NCI-H82 treated with DMSO at 0.1 percent for 48 hours (cell line): ENCODE measurements around the gene TMEM51.

ENCODE experiments used
- DNase-seq: peaks from one replicate; lab custom pipeline; 2025; ENCODE audit not compliant: unreplicated experiment; lab: John Stamatoyannopoulos, UW

The TMEM51 gene

GRCh38 chr1:15195420-15196052, 42.0 kb downstream of the TMEM51 start:
- DNase-seq: no peak

GRCh38 chr1:15196069-15196468, 42.5 kb downstream of the TMEM51 start:
- no peak for DNase-seq

- DNase-seq: no peak
Measured at GRCh38 chr1:15196807-15197530, 43.4 kb downstream of the TMEM51 start.

GRCh38 chr1:15197591-15198447, 44.3 kb downstream of the TMEM51 start:
- DNase-seq: no peak

GRCh38 chr1:15198684-15199083, 45.1 kb downstream of the TMEM51 start:
- DNase-seq: no peak

GRCh38 chr1:15201221-15201620, 47.7 kb downstream of the TMEM51 start:
- no peak for DNase-seq

- DNase-seq: no peak
Measured at GRCh38 chr1:15201849-15202551, 48.5 kb downstream of the TMEM51 start.

- no peak for DNase-seq
Measured at GRCh38 chr1:15204931-15205330, 51.4 kb downstream of the TMEM51 start.

- DNase-seq: no peak
Measured at GRCh38 chr1:15205586-15206346, 52.2 kb downstream of the TMEM51 start.

- no peak for DNase-seq
Measured at GRCh38 chr1:15206418-15207030, 53.0 kb downstream of the TMEM51 start.

- DNase-seq: no peak
Measured at GRCh38 chr1:15207031-15207828, 53.7 kb downstream of the TMEM51 start.

- DNase-seq: no peak
Measured at GRCh38 chr1:15207829-15208429, 54.4 kb downstream of the TMEM51 start.

GRCh38 chr1:15210651-15211375, 57.3 kb downstream of the TMEM51 start:
- no peak for DNase-seq

GRCh38 chr1:15211424-15211823, 57.9 kb downstream of the TMEM51 start:
- no peak for DNase-seq

GRCh38 chr1:15212216-15212953, 58.8 kb downstream of the TMEM51 start:
- no peak for DNase-seq

- DNase-seq: peak; percentile 57
Measured at GRCh38 chr1:15212954-15213291, 59.4 kb downstream of the TMEM51 start.

- DNase-seq: no peak
Measured at GRCh38 chr1:15213341-15213821, 59.8 kb downstream of the TMEM51 start.
